Right renal cortex interstitium (tissue), 3 donors: Measurements from ENCODE around the gene GRB7. TPM values are rescaled to one million over a fixed set of nuclear protein-coding genes. Genes with fewer than 3 reads are reported as not detected.
"Not testable (repeated sequence)": the region's sequence is repeated elsewhere in the genome, so short reads cannot be mapped to it uniquely, and the experiment has no call there.

Experiments
- DNase-seq, 3 donors: peaks; one replicate each; pipeline ENCODE4 v3.0.0-alpha.2; 2013; ENCODE audit warnings: low read depth in 3 of 3, low spot score in 2 of 3
- polyA plus RNA-seq, 3 donors: library from polyadenylated mRNA; unstranded; fragments of 120-200 nt; gene quantifications; one replicate each; pipeline ENCODE4 v1.2.1, GENCODE V29; 2013; ENCODE audit not compliant: insufficient read length in 3 of 3

The GRB7 gene
- polyA plus RNA-seq, 3 donors, result 29.0 to 31.9 (median 30.6) TPM

- no peak for DNase-seq
Observed at GRCh38 chr17:39709319-39709997, 28.3 kb upstream of the GRB7 start.

- no peak for DNase-seq
Observed at GRCh38 chr17:39709998-39710964, 27.5 kb upstream of the GRB7 start.

GRCh38 chr17:39711071-39711470, 26.7 kb upstream of the GRB7 start:
- DNase-seq, result not testable (repeated sequence)

GRCh38 chr17:39711851-39712250, 25.9 kb upstream of the GRB7 start:
- DNase-seq, result no peak

- DNase-seq, result no peak
Observed at GRCh38 chr17:39714234-39714633, 23.5 kb upstream of the GRB7 start.

GRCh38 chr17:39715375-39716072, 22.2 kb upstream of the GRB7 start:
- DNase-seq, result no peak

GRCh38 chr17:39716073-39716818, 21.5 kb upstream of the GRB7 start:
- DNase-seq, result no peak

GRCh38 chr17:39716879-39717536, 20.7 kb upstream of the GRB7 start:
- DNase-seq, result no peak

- no peak for DNase-seq
Observed at GRCh38 chr17:39717660-39718059, 20.1 kb upstream of the GRB7 start.

- no peak for DNase-seq
Observed at GRCh38 chr17:39719563-39720355, 18.0 kb upstream of the GRB7 start.

- DNase-seq, result no peak
Observed at GRCh38 chr17:39722104-39722503, 15.6 kb upstream of the GRB7 start.

GRCh38 chr17:39722965-39723848, 14.5 kb upstream of the GRB7 start:
- DNase-seq, result no peak

GRCh38 chr17:39724731-39725130, 13.0 kb upstream of the GRB7 start:
- no peak for DNase-seq

- not testable (repeated sequence) for DNase-seq
Observed at GRCh38 chr17:39725923-39726322, 11.8 kb upstream of the GRB7 start.

GRCh38 chr17:39726617-39727016, 11.1 kb upstream of the GRB7 start:
- no peak for DNase-seq

GRCh38 chr17:39727556-39727955, 10.2 kb upstream of the GRB7 start:
- DNase-seq, result no peak

GRCh38 chr17:39729280-39729851, 8.4 kb upstream of the GRB7 start:
- no peak for DNase-seq
